NCI-H2107 treated with DMSO at 0.1 percent for 48 hours (cell line): ENCODE measurements around the gene USP4.
"Not testable (repeated sequence)": the region's sequence is repeated elsewhere in the genome, so short reads cannot be mapped to it uniquely, and the experiment has no call there.

Experiments
- DNase-seq: peaks from one replicate; lab custom pipeline; 2025; ENCODE audit not compliant: unreplicated experiment; lab: John Stamatoyannopoulos, UW

Gene USP4

DNA sequence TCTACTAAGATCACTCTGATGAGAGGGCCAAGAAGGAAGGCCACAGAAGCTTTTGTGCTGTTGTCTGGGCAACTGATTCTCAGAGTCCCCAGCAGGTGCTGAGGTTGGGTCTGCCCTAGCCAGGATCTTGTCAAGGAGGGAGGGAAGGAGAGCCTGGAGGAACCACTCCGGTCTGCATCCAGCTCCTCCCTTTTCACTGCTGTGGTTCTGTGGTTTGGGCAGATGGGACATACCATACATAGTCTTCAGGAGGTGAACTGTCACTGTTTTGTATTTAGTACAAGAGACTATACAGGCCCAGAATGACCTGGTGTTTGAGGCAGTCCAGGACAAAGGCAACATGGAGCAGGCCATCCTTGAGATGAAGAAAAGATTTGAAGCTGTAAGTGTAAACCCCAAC, 84.7 kb downstream of the USP4 start:
- no peak for DNase-seq

DNA sequence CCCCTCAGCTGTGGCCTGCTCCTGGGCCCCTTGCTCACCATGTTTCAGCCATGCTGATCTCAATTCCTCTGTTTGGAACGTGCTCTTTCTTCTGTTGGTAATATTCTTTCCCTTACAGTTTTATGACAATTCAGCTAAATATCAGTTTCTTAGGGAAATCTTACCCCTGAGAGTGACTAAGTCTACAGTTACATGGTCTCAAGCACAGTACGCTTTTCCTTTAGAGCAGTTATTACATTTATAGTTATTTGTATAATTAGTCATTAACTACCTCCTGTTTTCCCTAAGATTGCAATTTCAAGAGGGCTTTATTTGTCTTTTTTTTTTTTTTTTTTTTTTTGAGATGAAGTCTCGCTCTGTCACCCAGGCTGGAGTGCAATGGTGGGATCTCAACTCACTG, 86.3 kb downstream of the USP4 start:
- no peak for DNase-seq

DNA sequence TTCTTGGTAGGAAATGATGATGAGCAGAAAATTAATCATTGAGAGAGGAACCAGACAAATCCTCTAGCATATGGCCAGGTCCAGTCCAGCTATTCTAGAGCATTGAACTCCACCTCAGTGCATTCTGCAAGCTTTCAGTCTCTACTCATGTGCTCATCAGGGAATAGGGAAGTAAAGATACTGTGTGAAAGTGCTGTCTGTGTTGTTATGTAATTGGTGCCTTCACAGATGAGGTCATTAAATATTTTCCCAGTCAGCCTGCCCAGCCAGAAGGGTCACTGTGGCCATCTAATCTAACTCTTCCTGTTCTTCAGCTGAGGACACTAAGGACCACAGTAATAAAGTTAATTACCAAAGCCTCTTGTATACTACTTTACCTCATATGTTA, 91.0 kb downstream of the USP4 start:
- DNase-seq: no peak

DNA sequence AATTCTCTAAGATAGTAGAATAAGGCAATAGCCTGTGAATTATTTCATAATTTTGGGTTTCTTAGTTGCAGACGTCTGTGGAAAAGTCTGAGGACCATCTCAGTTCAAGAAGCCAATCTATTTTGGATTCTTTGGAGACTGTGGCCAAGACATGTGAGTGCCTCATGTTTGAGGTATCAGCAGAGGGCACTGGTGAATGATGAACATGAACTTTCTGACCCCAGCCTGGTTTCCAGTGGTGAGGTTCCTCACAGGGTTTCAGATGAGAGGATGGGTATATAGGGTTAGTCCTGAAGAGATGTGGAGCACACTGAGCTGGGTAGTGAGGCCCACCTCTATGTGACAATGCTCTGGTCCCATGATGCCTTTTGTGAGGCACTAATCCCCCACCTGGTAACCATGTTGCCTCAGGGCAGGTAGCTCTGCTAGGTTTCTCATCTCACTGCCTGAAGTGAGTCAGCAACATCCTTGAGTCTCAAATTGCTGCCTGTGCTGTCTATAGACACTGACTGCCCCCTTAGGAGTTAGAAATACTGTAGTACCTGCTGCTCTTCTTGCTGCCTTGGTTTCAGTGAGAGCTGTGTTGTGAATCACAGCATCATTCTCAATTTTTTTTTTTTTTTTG, 95.2 kb downstream of the USP4 start:
- no peak for DNase-seq

DNA sequence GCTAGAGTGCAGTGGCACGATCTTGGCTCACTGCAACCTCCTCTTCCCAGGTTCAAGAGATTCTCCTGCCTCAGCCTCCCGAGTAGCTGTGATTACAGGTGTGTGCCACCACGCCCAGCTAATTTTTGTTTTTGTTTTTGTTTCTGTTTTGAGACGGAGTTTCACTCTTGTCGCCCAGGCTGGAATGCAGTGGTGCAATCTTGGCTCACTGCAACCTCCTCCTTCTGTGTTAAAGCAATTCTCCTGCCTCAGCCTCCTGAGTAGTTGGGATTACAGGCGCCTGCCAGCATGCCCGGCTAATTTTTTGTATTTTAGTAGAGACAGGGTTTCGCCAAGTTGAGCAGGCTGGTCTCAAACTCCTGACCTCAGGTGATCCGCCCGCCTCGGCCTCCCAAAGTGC, 99.8 kb downstream of the USP4 start:
- not testable (repeated sequence) for DNase-seq

DNA sequence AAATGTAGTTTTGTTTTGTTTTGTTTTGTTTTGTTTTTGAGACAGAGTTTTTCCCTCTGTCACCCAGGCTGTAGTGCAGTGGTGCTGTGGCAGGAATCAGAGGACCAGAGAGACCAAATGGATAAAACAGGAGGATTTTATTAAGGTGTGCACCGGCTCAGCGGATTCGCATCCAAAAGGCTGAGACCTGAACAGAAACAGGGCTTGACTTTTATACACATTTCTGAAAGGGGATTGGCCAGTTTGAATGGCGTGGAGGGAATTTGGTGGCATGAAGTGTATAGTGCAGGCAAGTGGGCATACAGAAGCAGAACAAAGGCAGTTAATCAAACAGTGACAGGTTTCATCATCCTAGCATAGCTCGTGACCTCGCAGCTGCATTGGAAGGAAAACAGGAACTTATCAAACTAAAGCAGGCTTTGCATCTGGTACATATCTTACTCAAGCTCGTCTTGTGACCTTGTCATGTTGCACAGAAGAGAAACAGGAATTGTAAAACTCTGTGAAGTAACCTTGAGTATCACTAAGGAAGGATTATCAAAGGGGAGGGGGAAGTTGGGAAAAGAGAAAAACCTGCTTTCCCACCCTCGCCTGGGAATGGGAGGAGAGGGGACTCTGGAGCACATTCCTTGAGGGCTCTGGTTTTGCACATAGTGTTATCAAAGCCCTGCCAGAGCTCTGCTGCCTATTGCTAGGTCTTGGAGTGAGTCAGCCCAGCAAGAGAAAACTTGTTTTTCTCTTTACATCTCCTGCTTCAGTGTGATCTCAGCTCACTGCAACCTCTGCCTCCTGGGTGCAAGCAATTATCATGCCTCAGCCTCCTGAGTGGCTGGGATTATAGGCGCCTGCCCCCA, 101.4 kb downstream of the USP4 start:
- no peak for DNase-seq

DNA sequence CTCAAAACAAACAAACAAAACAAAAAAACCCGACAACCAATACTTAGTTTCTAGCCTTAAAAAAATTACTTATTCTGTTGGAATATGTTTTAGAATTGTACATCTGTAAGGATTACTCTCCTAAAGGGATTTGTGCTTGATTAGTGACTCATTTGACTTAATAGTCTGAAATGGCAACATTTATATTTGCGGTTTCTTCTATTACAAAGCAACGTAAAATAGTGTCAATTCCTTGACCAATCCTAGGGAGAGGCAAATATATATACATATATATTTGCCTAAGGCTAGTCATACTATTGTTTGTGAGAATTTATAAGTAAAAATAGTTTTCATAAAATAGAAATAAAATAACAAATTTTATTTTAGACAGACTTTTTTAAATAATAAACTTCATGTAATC, 102.5 kb downstream of the USP4 start:
- no peak for DNase-seq

DNA sequence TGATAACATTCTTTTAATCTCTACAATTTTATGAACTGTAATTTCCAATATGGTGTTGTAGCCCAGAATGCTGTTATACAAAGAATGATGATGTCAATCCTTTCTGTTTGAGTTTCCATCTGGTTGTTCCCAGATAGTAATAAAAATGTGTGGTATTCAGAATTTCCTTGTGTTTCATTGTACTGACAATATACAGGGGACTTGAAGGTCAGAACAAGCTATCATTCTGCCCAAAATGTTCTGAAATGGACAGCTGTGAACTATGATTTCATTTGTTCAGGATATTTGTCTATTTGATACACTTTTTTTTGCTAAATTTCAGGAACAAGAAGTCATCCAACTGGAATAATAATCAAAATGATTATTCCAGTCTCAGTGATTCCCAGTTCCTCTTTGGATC, 103.6 kb downstream of the USP4 start:
- no peak for DNase-seq

DNA sequence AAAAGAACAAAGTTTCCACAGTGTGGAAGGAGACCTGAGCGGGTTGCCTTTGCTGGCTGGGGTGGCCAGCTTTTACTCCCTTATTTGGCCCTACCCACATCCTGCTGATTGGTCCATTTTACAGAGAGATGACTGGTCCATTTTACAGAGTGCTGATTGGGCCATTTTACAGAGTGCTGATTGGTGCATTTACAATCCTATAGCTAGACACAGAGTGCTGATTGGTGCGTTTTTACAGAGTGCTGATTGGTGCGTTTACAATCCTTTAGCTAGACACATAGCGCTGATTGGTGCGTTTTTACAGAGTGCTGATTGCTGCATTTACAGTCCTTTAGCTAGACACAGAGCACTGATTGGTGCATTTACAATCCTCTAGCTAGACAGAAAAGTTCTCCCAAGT, 111.0 kb downstream of the USP4 start:
- not testable (repeated sequence) for DNase-seq
